IMR-90 (cell line): Measurements from ENCODE around the gene RGL1.

Source experiments
- BHLHE40 ChIP-seq: fragments of 150-350 bp; IDR thresholded peaks from 2 replicates; pipeline ENCODE4 v1.6.1; 2016; ENCODE audit warnings: mild to moderate bottlenecking, low read depth, low read length
- CEBPB ChIP-seq: IDR thresholded peaks from 2 replicates; pipeline ENCODE4 v1.6.1; 2012; ENCODE audit warnings: low read depth, low read length, improper control_type of control experiment
- CHD1 ChIP-seq: IDR thresholded peaks from 2 replicates; pipeline ENCODE4 v1.6.1; 2012; ENCODE audit warnings: low read depth, low read length, improper control_type of control experiment
- FOS ChIP-seq: fragments of 150-350 bp; IDR thresholded peaks from 2 replicates; pipeline ENCODE4 v1.6.1; 2016; ENCODE audit warnings: low read depth, low read length
- MAFK ChIP-seq: IDR thresholded peaks from 2 replicates; pipeline ENCODE4 v1.6.1; 2012; ENCODE audit warnings: low read depth, low read length, improper control_type of control experiment
- MAZ ChIP-seq: IDR thresholded peaks from 2 replicates; pipeline ENCODE4 v1.6.1; 2012; ENCODE audit warnings: low read depth, mild to moderate bottlenecking, low read length, improper control_type of control experiment, moderate library complexity, borderline replicate concordance
- POLR2A ChIP-seq: IDR thresholded peaks from 2 replicates; pipeline ENCODE4 v1.6.1; 2012; ENCODE audit warnings: mild to moderate bottlenecking, low read depth, low read length
- RAD21 ChIP-seq: IDR thresholded peaks from 2 replicates; pipeline ENCODE4 v1.6.1; 2012; ENCODE audit warnings: low read length, improper control_type of control experiment
- RCOR1 ChIP-seq: IDR thresholded peaks from 2 replicates; pipeline ENCODE4 v1.6.1; 2012; ENCODE audit warnings: mild to moderate bottlenecking, low read length, improper control_type of control experiment; ENCODE audit not compliant: insufficient replicate concordance
- RFX5 ChIP-seq: IDR thresholded peaks from 2 replicates; pipeline ENCODE4 v1.8.0; 2012; ENCODE audit warnings: low read depth, mild to moderate bottlenecking, low read length, moderate library complexity
- SMC3 ChIP-seq: fragments of 150-350 bp; IDR thresholded peaks from 2 replicates; pipeline ENCODE4 v1.6.1; 2016; ENCODE audit warnings: low read depth, mild to moderate bottlenecking, antibody characterized with exemption, low read length, moderate library complexity
- TF ChIP-seq, protein P1 (sequence below): conservative IDR thresholded peaks from 2 replicates; pipeline ENCODE4 v1.5.1; 2012; ENCODE audit warnings: mild to moderate bottlenecking, low read depth, low read length, improper control_type of control experiment
- TF ChIP-seq, protein P2 (sequence below): fragments of 150-350 bp; IDR thresholded peaks from 2 replicates; pipeline ENCODE4 v1.6.1; 2017; ENCODE audit warnings: mild to moderate bottlenecking, antibody characterized with exemption, low read length, low read depth
- TF ChIP-seq, protein P3 (sequence below): fragments of 150-350 bp; IDR thresholded peaks from 2 replicates; pipeline ENCODE4 v1.6.1; 2016; ENCODE audit warnings: low read depth, mild to moderate bottlenecking, low read length, moderate library complexity, borderline replicate concordance

DNA sequence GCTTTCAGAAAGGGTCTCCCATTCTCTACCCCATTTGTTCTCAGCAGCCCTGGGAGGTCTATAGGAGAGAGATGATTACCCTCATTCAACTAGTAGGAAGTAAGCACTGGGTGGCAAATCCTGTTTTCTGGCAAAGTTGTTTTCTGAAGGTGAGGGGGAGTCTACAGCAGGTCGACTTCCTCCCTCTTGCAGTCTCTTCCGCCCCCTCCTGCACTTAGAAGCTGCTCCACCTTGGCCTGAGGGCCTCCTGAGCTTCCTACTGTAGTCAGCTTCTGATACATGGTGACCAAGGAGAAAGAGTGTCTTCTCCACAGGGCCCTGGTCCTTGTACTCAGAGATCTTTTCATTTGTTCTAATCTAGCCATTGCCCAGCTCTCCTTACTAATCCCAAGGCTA is 93.1 kb downstream of the RGL1 start:
- TF ChIP-seq, protein P1, sequence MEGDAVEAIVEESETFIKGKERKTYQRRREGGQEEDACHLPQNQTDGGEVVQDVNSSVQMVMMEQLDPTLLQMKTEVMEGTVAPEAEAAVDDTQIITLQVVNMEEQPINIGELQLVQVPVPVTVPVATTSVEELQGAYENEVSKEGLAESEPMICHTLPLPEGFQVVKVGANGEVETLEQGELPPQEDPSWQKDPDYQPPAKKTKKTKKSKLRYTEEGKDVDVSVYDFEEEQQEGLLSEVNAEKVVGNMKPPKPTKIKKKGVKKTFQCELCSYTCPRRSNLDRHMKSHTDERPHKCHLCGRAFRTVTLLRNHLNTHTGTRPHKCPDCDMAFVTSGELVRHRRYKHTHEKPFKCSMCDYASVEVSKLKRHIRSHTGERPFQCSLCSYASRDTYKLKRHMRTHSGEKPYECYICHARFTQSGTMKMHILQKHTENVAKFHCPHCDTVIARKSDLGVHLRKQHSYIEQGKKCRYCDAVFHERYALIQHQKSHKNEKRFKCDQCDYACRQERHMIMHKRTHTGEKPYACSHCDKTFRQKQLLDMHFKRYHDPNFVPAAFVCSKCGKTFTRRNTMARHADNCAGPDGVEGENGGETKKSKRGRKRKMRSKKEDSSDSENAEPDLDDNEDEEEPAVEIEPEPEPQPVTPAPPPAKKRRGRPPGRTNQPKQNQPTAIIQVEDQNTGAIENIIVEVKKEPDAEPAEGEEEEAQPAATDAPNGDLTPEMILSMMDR = no peak
- no peak for TF ChIP-seq FOS
- TF ChIP-seq, protein P2, sequence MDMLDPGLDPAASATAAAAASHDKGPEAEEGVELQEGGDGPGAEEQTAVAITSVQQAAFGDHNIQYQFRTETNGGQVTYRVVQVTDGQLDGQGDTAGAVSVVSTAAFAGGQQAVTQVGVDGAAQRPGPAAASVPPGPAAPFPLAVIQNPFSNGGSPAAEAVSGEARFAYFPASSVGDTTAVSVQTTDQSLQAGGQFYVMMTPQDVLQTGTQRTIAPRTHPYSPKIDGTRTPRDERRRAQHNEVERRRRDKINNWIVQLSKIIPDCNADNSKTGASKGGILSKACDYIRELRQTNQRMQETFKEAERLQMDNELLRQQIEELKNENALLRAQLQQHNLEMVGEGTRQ = no peak
- no peak for TF ChIP-seq RAD21
- no peak for TF ChIP-seq POLR2A
- no peak for TF ChIP-seq CHD1
- TF ChIP-seq MAZ = no peak
- TF ChIP-seq RFX5 = no peak
- no peak for TF ChIP-seq SMC3
- no peak for TF ChIP-seq CEBPB
- no peak for TF ChIP-seq RCOR1
- TF ChIP-seq MAFK = no peak
- TF ChIP-seq, protein P3, sequence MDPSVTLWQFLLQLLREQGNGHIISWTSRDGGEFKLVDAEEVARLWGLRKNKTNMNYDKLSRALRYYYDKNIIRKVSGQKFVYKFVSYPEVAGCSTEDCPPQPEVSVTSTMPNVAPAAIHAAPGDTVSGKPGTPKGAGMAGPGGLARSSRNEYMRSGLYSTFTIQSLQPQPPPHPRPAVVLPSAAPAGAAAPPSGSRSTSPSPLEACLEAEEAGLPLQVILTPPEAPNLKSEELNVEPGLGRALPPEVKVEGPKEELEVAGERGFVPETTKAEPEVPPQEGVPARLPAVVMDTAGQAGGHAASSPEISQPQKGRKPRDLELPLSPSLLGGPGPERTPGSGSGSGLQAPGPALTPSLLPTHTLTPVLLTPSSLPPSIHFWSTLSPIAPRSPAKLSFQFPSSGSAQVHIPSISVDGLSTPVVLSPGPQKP = no peak
- no peak for TF ChIP-seq BHLHE40
